Measurements from ENCODE around the gene FTH1.
"Not testable (repeated sequence)": the region's sequence is repeated elsewhere in the genome, so short reads cannot be mapped to it uniquely, and the experiment has no call there.

The FTH1 gene

GRCh38 chr11:61956191-61957020 is 11.0 kb downstream of the FTH1 start:
- DNase-seq (ENCODE audit: insufficient read length, low spot score) (no peak), FAIRE-seq (no peak)
- no peak for TF ChIP-seq POLR2AphosphoS5 (IDR thresholded peaks at IDR 0.05; ENCODE audit: low read depth, low read length)
- no peak for TF ChIP-seq POU2F2 (IDR thresholded peaks at IDR 0.05; ENCODE audit: low read depth, low read length)
- TF ChIP-seq POLR2A (IDR thresholded peaks at IDR 0.05; ENCODE audit: low read depth, low read length), result no peak
- no peak for TF ChIP-seq TAF1 (IDR thresholded peaks at IDR 0.05; ENCODE audit: low read depth, low read length)
- TF ChIP-seq PAX5 (IDR thresholded peaks at IDR 0.05; ENCODE audit: insufficient read depth, low read length, severe bottlenecking), result no peak
- no peak for TF ChIP-seq SPI1 (IDR thresholded peaks at IDR 0.05; ENCODE audit: low read depth, low read length)

- TF ChIP-seq POLR2A (IDR thresholded peaks at IDR 0.05; ENCODE audit: low read depth, low read length), result no peak
- no peak for TF ChIP-seq TAF1 (IDR thresholded peaks at IDR 0.05; ENCODE audit: low read depth, low read length)
- no peak for TF ChIP-seq POLR2AphosphoS5 (IDR thresholded peaks at IDR 0.05; ENCODE audit: low read depth, low read length)
- TF ChIP-seq POU2F2 (IDR thresholded peaks at IDR 0.05; ENCODE audit: low read depth, low read length), result no peak
- TF ChIP-seq SPI1 (IDR thresholded peaks at IDR 0.05; ENCODE audit: low read depth, low read length), result no peak
- no peak for TF ChIP-seq PAX5 (IDR thresholded peaks at IDR 0.05; ENCODE audit: insufficient read depth, low read length, severe bottlenecking)
- DNase-seq (ENCODE audit: insufficient read length, low spot score) (peak; percentile 49), FAIRE-seq (no peak)
Observed at GRCh38 chr11:61955422-61956135, 11.9 kb downstream of the FTH1 start.

- DNase-seq (ENCODE audit: insufficient read length, low spot score), result no peak
Observed at GRCh38 chr11:61954851-61955421, 12.5 kb downstream of the FTH1 start.

GRCh38 chr11:61954106-61954850 is 13.2 kb downstream of the FTH1 start:
- TF ChIP-seq POLR2AphosphoS5 (IDR thresholded peaks at IDR 0.05; ENCODE audit: low read depth, low read length) (no peak), POLR2A (IDR thresholded peaks at IDR 0.05; ENCODE audit: low read depth, low read length) (no peak), PAX5 (IDR thresholded peaks at IDR 0.05; ENCODE audit: insufficient read depth, low read length, severe bottlenecking) (no peak), SPI1 (IDR thresholded peaks at IDR 0.05; ENCODE audit: low read depth, low read length) (no peak), TAF1 (IDR thresholded peaks at IDR 0.05; ENCODE audit: low read depth, low read length) (no peak), POU2F2 (IDR thresholded peaks at IDR 0.05; ENCODE audit: low read depth, low read length) (no peak)
- no peak for DNase-seq (ENCODE audit: insufficient read length, low spot score)
- FAIRE-seq, result no peak

More at GRCh38 chr11:61954851-61955421, 12.5 kb downstream of the FTH1 start:
- no peak for FAIRE-seq
- TF ChIP-seq PAX5 (IDR thresholded peaks at IDR 0.05; ENCODE audit: insufficient read depth, low read length, severe bottlenecking) (no peak), TAF1 (IDR thresholded peaks at IDR 0.05; ENCODE audit: low read depth, low read length) (no peak), SPI1 (IDR thresholded peaks at IDR 0.05; ENCODE audit: low read depth, low read length) (no peak), POLR2AphosphoS5 (IDR thresholded peaks at IDR 0.05; ENCODE audit: low read depth, low read length) (no peak), POU2F2 (IDR thresholded peaks at IDR 0.05; ENCODE audit: low read depth, low read length) (no peak), POLR2A (IDR thresholded peaks at IDR 0.05; ENCODE audit: low read depth, low read length) (no peak)

- DNase-seq (ENCODE audit: insufficient read length, low spot score); FAIRE-seq: not testable (repeated sequence)
Observed at GRCh38 chr11:61953632-61954031, 13.8 kb downstream of the FTH1 start.

- DNase-seq (ENCODE audit: insufficient read length, low spot score) (no peak), FAIRE-seq (no peak)
- TF ChIP-seq POLR2AphosphoS5 (IDR thresholded peaks at IDR 0.05; ENCODE audit: low read depth, low read length) (no peak), TAF1 (IDR thresholded peaks at IDR 0.05; ENCODE audit: low read depth, low read length) (no peak), SPI1 (IDR thresholded peaks at IDR 0.05; ENCODE audit: low read depth, low read length) (no peak)
Observed at GRCh38 chr11:61952882-61953281, 14.6 kb downstream of the FTH1 start.

- no peak for DNase-seq (ENCODE audit: insufficient read length, low spot score)
- FAIRE-seq, result no peak
- no peak for TF ChIP-seq TAF1 (IDR thresholded peaks at IDR 0.05; ENCODE audit: low read depth, low read length)
- no peak for TF ChIP-seq PAX5 (IDR thresholded peaks at IDR 0.05; ENCODE audit: insufficient read depth, low read length, severe bottlenecking)
- no peak for TF ChIP-seq POLR2A (IDR thresholded peaks at IDR 0.05; ENCODE audit: low read depth, low read length)
- TF ChIP-seq POLR2AphosphoS5 (IDR thresholded peaks at IDR 0.05; ENCODE audit: low read depth, low read length), result no peak
- TF ChIP-seq POU2F2 (IDR thresholded peaks at IDR 0.05; ENCODE audit: low read depth, low read length), result no peak
- TF ChIP-seq SPI1 (IDR thresholded peaks at IDR 0.05; ENCODE audit: low read depth, low read length), result no peak
Observed at GRCh38 chr11:61951484-61952135, 15.8 kb downstream of the FTH1 start.

- no peak for FAIRE-seq
- TF ChIP-seq TAF1 (IDR thresholded peaks at IDR 0.05; ENCODE audit: low read depth, low read length), result no peak
- no peak for TF ChIP-seq PAX5 (IDR thresholded peaks at IDR 0.05; ENCODE audit: insufficient read depth, low read length, severe bottlenecking)
- no peak for TF ChIP-seq POLR2AphosphoS5 (IDR thresholded peaks at IDR 0.05; ENCODE audit: low read depth, low read length)
- no peak for TF ChIP-seq POU2F2 (IDR thresholded peaks at IDR 0.05; ENCODE audit: low read depth, low read length)
- no peak for TF ChIP-seq SPI1 (IDR thresholded peaks at IDR 0.05; ENCODE audit: low read depth, low read length)
- no peak for TF ChIP-seq POLR2A (IDR thresholded peaks at IDR 0.05; ENCODE audit: low read depth, low read length)
- no peak for DNase-seq (ENCODE audit: insufficient read length, low spot score)
Observed at GRCh38 chr11:61950035-61950547, 17.3 kb downstream of the FTH1 start, which contains the start of gene BEST1. Gene BEST1, plus strand, starts transcription at chr11:61950351. Its CDS starts 1,456 bp downstream, at chr11:61951807.

All from GM12891 (cell line).